ENCODE results near the gene MAP4K5. TPM values are rescaled to one million over a fixed set of nuclear protein-coding genes. Genes with fewer than 3 reads are reported as not detected.

The MAP4K5 gene
- polyA plus RNA-seq, 3 donors = 5.0 to 9.1 (median 7.7) TPM

DNA sequence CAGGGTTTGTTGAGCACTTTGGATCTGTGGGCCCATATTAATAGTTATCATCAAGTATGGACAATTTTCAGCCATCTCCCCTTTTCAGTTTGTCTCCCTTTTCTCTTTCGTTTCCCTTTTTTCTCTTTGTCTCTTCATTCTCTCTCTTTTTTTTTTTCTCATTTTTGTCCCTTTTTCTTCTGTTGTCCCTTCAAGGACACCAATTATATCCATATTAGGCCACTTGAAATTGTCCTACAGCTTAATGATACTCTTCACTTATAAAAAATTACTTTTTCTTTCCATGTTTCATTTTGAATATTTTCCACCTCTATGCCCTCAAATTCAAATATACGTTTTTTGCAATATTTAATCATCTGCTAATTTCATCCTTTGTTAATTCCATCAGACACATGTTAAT, 53.3 kb downstream of the MAP4K5 start:
- intact Hi-C loops (cut with micrococcal nuclease) = no loop called here
- no peak overlapping the region for H3K27ac Mint-ChIP-seq
- Histone ChIP-seq H4K20me1 (ENCODE audit: insufficient read depth, low read length) (no peaks in the 10 kb centered on the region), H3K27ac (ENCODE audit: low read depth in 1 of 2, low read length in 2 of 2) (no peak overlapping the region), H3K9me3 (replicated peaks in 1 of 2; ENCODE audit: control insufficient read depth in 1 of 2, insufficient read depth in 1 of 2, low read length in 2 of 2) (peaks cover 4 to 9% of the 10 kb centered on the region in 2 donors), H2AFZ (ENCODE audit: insufficient read depth, low read depth, low read length, poor library complexity, severe bottlenecking) (no peak overlapping the region), H3K4me3 (replicated peaks in 1 of 3; ENCODE audit: low read depth in 2 of 3, low read length in 3 of 3) (no peak overlapping the region), H3K9ac (ENCODE audit: insufficient read depth, low read length, poor library complexity, severe bottlenecking) (no peak overlapping the region), H3K4me2 (replicated peaks; ENCODE audit: extremely low read depth, low read length, poor library complexity, severe bottlenecking) (no peak overlapping the region), H3K4me1 (ENCODE audit: control insufficient read depth in 1 of 2, insufficient read depth in 2 of 2, low read length in 2 of 2) (no peaks in the 10 kb centered on the region), H3K27me3 (ENCODE audit: control insufficient read depth in 2 of 2, insufficient read depth in 2 of 2, low read length in 2 of 2) (no peaks in the 10 kb centered on the region), H3K36me3 (replicated peaks in 1 of 2; ENCODE audit: control insufficient read depth in 1 of 2, insufficient read depth in 2 of 2, low read length in 2 of 2) (peaks cover 14 to 55% of the 10 kb centered on the region in 2 donors), H3K79me2 (ENCODE audit: insufficient read depth, low read length) (no peaks in the 10 kb centered on the region)
- H3K9me3 Mint-ChIP-seq = peaks cover 6 to 29% (median 18%) of the 10 kb centered on the region in 7 donors
- peaks cover 33 to 58% of the 10 kb centered on the region in 2 donors for H3K36me3 Mint-ChIP-seq
- TF ChIP-seq CTCF (IDR thresholded peaks at IDR 0.05) = no peak
- H3K27me3 Mint-ChIP-seq (ENCODE audit: low read depth in 3 of 3) = no peaks in the 10 kb centered on the region
- no peak overlapping the region for H3K4me3 Mint-ChIP-seq
- 83% methylated on average over 2 of the region's 2 CpGs for WGBS (ENCODE audit: insufficient coverage)
- H3K4me1 Mint-ChIP-seq = no peaks in the 10 kb centered on the region
- DNase-seq = no peak

DNA sequence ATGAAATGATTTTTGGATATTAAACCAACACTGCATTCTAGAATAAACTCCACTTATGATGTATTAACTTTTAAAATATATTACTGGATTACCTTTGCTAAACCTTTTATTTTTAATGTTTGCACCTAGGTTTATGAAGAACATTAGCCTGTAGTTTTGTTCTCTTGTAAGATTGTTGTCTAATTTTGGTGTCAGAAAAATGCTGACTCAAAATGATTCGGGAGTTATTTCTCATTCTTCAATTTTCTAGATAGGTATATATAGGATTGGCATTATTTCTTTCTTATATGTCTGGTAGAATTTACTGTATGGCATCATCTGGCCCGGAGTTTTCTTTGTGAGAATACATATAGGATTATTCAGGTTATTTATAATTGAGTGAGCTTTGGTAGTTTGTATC, 54.6 kb downstream of the MAP4K5 start:
- DNase-seq = no peak
- no peak overlapping the region for H3K4me3 Mint-ChIP-seq
- H3K9me3 Mint-ChIP-seq = peaks cover 11 to 40% (median 20%) of the 10 kb centered on the region in 7 donors
- Histone ChIP-seq H3K36me3 (replicated peaks in 1 of 2; ENCODE audit: control insufficient read depth in 1 of 2, insufficient read depth in 2 of 2, low read length in 2 of 2) (peaks cover 24 to 61% of the 10 kb centered on the region in 2 donors), H3K79me2 (ENCODE audit: insufficient read depth, low read length) (no peaks in the 10 kb centered on the region), H3K4me1 (ENCODE audit: control insufficient read depth in 1 of 2, insufficient read depth in 2 of 2, low read length in 2 of 2) (no peaks in the 10 kb centered on the region), H3K27me3 (ENCODE audit: control insufficient read depth in 2 of 2, insufficient read depth in 2 of 2, low read length in 2 of 2) (no peaks in the 10 kb centered on the region), H2AFZ (ENCODE audit: insufficient read depth, low read depth, low read length, poor library complexity, severe bottlenecking) (no peak overlapping the region), H3K4me3 (replicated peaks in 1 of 3; ENCODE audit: low read depth in 2 of 3, low read length in 3 of 3) (no peak overlapping the region), H3K9ac (ENCODE audit: insufficient read depth, low read length, poor library complexity, severe bottlenecking) (no peak overlapping the region), H4K20me1 (ENCODE audit: insufficient read depth, low read length) (no peaks in the 10 kb centered on the region), H3K9me3 (replicated peaks in 1 of 2; ENCODE audit: control insufficient read depth in 1 of 2, insufficient read depth in 1 of 2, low read length in 2 of 2) (peaks cover 11 to 17% of the 10 kb centered on the region in 2 donors), H3K4me2 (replicated peaks; ENCODE audit: extremely low read depth, low read length, poor library complexity, severe bottlenecking) (no peak overlapping the region), H3K27ac (ENCODE audit: low read depth in 1 of 2, low read length in 2 of 2) (no peak overlapping the region)
- H3K4me1 Mint-ChIP-seq = no peaks in the 10 kb centered on the region
- H3K27ac Mint-ChIP-seq = no peak overlapping the region
- intact Hi-C loops (cut with micrococcal nuclease) = no loop called here
- no CpG with 5 or more reads among the region's 2 CpGs for WGBS (ENCODE audit: insufficient coverage)
- H3K36me3 Mint-ChIP-seq = peaks cover 41 to 62% of the 10 kb centered on the region in 2 donors
- no peak for TF ChIP-seq CTCF (IDR thresholded peaks at IDR 0.05)
- no peaks in the 10 kb centered on the region for H3K27me3 Mint-ChIP-seq (ENCODE audit: low read depth in 3 of 3)

All from CD14-positive monocyte (primary cell).